ENCODE data around the gene AGMO.

DNA sequence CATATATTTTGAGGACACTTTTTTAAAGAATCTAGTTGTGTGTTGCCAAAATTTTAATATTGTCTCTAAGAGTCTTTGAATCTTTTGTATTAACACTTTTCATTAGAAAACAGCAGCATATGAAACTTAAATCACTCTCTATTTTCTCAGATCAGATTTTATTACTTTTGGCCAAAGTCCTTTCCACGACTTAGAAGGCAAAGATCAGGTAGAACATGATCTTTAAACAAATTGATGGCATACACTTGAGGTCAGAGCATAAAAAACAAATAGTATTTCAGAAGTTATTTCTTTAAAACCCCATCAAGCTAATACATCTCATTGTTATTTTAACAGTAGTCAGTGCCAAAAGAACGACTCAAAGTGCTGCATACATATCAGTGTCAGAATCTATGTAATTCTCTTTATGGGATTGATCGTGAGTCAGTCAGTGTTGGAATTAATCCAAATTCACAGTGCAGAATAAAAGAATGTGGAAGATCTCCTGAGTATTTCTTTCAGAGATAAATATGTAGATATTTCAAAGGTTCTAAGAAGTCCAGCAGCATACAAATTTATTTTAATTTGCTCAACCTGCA lies 9.6 kb upstream of the AGMO start:
- no peak for TF ChIP-seq CTCF (IDR thresholded peaks at IDR 0.05; ENCODE audit: poor library complexity)
- no peak for TF ChIP-seq EZH2 (IDR thresholded peaks at IDR 0.05; ENCODE audit: borderline replicate concordance)

Data from hepatocyte (in vitro differentiated cells).